Right hindlimb (tissue), 1 donor: ENCODE results near the gene RGSL1.

Experiments
- DNase-seq: peaks from one replicate; pipeline ENCODE4 v3.0.0-alpha.2; 2018

The RGSL1 gene

GRCh38 chr1:182450087-182450486, at the start of gene RGSL1:
Gene RGSL1, plus strand, starts transcription at chr1:182450146. Its CDS starts 20 bp downstream, at chr1:182450166.
- DNase-seq: no peak

DNA sequence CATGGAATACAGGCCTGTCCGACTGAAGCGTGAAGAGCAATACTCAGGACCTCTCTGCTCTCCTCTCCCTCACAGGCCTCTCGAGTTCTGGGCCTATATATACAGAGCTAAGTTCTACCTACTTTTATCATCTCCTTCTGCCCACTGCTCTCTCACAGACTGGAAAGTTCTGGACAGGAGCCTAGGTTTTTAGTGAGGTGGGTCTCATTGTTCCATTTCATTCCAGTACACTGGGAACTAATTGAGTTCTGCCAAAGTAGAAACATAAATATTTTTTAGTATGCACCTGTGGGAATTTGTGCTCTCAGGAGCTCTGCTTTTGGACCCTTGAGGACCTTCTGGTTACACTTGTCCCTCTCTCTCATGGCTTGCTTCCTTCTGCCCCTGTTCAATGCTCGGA, 49.4 kb upstream of the RGSL1 start, which contains the start of gene TEDDM1:
Gene TEDDM1, minus strand, starts transcription at position 101 of the 400 bp plus-strand sequence. CDS start 182 bp downstream, outside the sequence.
- no peak for DNase-seq

- DNase-seq: no peak
These were observed 45.2 kb upstream of the RGSL1 start for GRCh38 chr1:182404781-182405180.

- DNase-seq: no peak
These were observed 44.4 kb upstream of the RGSL1 start for GRCh38 chr1:182405578-182405977.

GRCh38 chr1:182406012-182406411, 43.9 kb upstream of the RGSL1 start:
- DNase-seq: no peak

GRCh38 chr1:182407724-182408123, 42.2 kb upstream of the RGSL1 start:
- DNase-seq: no peak

DNA sequence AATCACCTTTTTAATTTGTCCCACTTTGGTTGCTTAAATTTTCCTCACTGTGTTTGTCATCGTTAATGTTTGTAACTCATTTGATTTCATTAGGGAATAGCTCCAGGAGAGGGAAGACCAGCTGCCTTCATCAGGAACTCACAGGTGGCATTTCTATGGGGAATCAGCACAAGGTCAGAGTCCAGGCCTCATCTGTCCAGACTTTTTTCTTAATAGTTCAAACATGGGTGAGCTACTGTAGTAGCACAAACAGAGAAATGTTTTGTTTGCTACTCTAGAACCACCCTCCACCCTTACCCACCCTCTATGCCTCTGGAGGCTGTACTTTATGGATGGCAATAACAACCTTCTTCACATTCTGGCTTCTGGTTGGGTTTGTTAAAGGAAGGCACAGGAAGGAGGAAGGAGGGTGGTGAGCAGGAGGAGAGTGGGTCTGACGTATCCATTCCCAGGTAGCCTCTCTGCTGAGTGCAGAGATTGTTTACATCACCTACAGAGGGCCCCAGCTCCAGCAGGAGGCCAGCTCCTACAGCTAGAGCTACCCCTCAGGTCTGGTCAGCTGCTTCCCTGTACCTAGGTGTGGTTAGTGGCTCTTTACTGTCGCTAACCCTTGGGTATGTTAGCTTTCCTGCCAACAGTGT, 41.4 kb upstream of the RGSL1 start:
- no peak for DNase-seq

- no peak for DNase-seq
These were observed 39.8 kb upstream of the RGSL1 start for GRCh38 chr1:182410138-182410537.

GRCh38 chr1:182410620-182411273, 39.2 kb upstream of the RGSL1 start:
- no peak for DNase-seq

DNA sequence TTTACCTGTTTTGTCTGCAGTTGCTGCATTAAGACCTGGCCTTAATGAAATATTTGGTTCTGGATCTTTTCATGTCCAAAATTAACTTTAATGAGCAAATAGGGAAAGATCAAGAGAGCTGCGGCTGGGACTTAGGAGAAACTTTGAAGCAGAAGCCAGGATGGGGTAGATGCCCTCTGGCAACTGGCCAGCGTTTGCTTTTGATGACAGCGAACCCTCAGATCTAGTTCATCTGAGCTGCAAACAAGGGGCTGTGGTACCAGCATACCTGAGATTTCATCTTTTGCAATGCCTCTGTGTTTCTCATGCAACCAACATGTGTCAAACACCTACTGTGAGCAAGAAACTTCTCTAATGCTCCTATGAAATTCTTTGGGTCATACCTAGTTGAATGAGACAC, 36.5 kb upstream of the RGSL1 start:
- DNase-seq: no peak

DNA sequence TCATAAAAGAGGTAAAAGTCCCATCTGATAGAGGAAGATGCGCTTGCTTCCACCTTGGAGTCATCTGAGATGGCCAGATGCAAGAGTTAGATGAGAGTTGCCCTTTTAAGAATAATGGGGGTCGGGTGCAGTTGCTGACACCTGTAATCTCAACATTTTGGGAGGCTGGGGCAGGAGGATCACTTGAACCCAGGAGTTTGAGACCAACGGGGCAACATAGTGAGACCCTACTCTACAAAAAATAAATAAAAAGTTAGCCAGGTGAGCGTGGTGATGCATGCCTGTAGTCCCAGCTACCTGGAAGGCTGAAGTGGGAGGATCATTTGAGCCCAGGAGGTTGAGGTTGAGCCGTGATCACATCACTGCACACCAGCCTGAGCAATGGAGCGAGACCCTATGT, 36.0 kb upstream of the RGSL1 start:
- DNase-seq: no peak

GRCh38 chr1:182415789-182416188, 34.2 kb upstream of the RGSL1 start:
- DNase-seq: no peak

- no peak for DNase-seq
These were observed 23.2 kb upstream of the RGSL1 start for GRCh38 chr1:182426442-182427430.

DNA sequence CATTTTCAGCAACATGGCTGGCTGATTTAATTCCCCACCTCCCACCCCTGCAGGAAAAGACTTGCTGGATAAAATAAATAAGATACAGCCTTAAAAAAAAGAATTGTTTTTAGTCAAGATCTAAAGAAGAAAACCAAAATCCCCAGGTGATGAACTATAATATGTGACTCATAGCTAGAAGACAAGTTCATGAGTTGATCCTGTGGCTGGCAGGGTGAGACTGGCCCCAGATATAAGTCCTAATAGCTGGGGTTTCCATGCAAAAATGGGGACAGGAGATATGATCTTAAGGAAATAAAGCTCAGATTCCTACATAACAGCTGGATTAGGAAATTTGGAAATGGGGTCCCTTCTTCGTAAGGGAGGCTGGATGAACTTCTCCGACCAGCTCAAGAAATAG, 21.9 kb upstream of the RGSL1 start:
- no peak for DNase-seq

- DNase-seq: no peak
These were observed 19.5 kb upstream of the RGSL1 start for GRCh38 chr1:182430263-182431068.

GRCh38 chr1:182431278-182431677, 18.7 kb upstream of the RGSL1 start:
- DNase-seq: no peak

GRCh38 chr1:182433580-182433979, 16.4 kb upstream of the RGSL1 start:
- no peak for DNase-seq

- DNase-seq: no peak
These were observed 11.6 kb upstream of the RGSL1 start for GRCh38 chr1:182438326-182438725.

GRCh38 chr1:182441719-182442118, 8.2 kb upstream of the RGSL1 start:
- DNase-seq: no peak

- DNase-seq: no peak
These were observed 7.6 kb upstream of the RGSL1 start for GRCh38 chr1:182442333-182442732.

- DNase-seq: no peak
These were observed 5.4 kb upstream of the RGSL1 start for GRCh38 chr1:182444497-182444896.

GRCh38 chr1:182446033-182446669, 3.8 kb upstream of the RGSL1 start:
- no peak for DNase-seq
